GM19438 (cell line): ENCODE results near the gene KIF22.
"Not testable (repeated sequence)": the region's sequence is repeated elsewhere in the genome, so short reads cannot be mapped to it uniquely, and the experiment has no call there.

ENCODE experiments used
- ATAC-seq: cut with Tn5 transposase; IDR thresholded peaks from one replicate; pipeline ENCODE4 v1.9.1; 2021; ENCODE audit warnings: low read depth; ENCODE audit not compliant: unreplicated experiment

Gene KIF22

GRCh38 chr16:29833219-29833618 is 42.7 kb downstream of the KIF22 start:
- not testable (repeated sequence) for ATAC-seq

GRCh38 chr16:29834079-29834478 is 43.5 kb downstream of the KIF22 start:
- no peak for ATAC-seq

GRCh38 chr16:29835926-29836325 is 45.4 kb downstream of the KIF22 start:
- no peak for ATAC-seq

- no peak for ATAC-seq
These were observed 46.1 kb downstream of the KIF22 start for GRCh38 chr16:29836623-29837022.

- ATAC-seq: no peak
These were observed 47.3 kb downstream of the KIF22 start for GRCh38 chr16:29837841-29838240.

GRCh38 chr16:29839822-29840221 is 49.3 kb downstream of the KIF22 start:
- ATAC-seq: no peak

- ATAC-seq: no peak
These were observed 49.7 kb downstream of the KIF22 start for GRCh38 chr16:29840240-29840639.

GRCh38 chr16:29841631-29842030 is 51.1 kb downstream of the KIF22 start:
- ATAC-seq: no peak

GRCh38 chr16:29842732-29843346 is 52.3 kb downstream of the KIF22 start:
- no peak for ATAC-seq

GRCh38 chr16:29843931-29844330 is 53.4 kb downstream of the KIF22 start:
- no peak for ATAC-seq

GRCh38 chr16:29844575-29845331 is 54.2 kb downstream of the KIF22 start:
- ATAC-seq: no peak

- no peak for ATAC-seq
These were observed 55.1 kb downstream of the KIF22 start for GRCh38 chr16:29845656-29846055.

GRCh38 chr16:29848420-29849297 is 58.1 kb downstream of the KIF22 start:
- ATAC-seq: no peak

- ATAC-seq: no peak
These were observed 59.0 kb downstream of the KIF22 start for GRCh38 chr16:29849505-29849904.

GRCh38 chr16:29850998-29851397 is 60.4 kb downstream of the KIF22 start:
- no peak for ATAC-seq

- ATAC-seq: no peak
These were observed 62.1 kb downstream of the KIF22 start for GRCh38 chr16:29852654-29853053.

GRCh38 chr16:29854520-29855100 is 64.1 kb downstream of the KIF22 start:
- no peak for ATAC-seq
